GM18861 (cell line): ENCODE data around the gene GTF2F1.
"Not testable (repeated sequence)": the region's sequence is repeated elsewhere in the genome, so short reads cannot be mapped to it uniquely, and the experiment has no call there.

Source experiments
- ATAC-seq: cut with Tn5 transposase; IDR thresholded peaks from one replicate; pipeline ENCODE4 v1.9.1; 2021; ENCODE audit not compliant: unreplicated experiment

GTF2F1 gene

GRCh38 chr19:6359568-6360341, 33.2 kb downstream of the GTF2F1 start:
- no peak for ATAC-seq

GRCh38 chr19:6358003-6358402, 35.0 kb downstream of the GTF2F1 start:
- no peak for ATAC-seq

- no peak for ATAC-seq
Observed at GRCh38 chr19:6357174-6357573, 35.8 kb downstream of the GTF2F1 start.

- ATAC-seq, result not testable (repeated sequence)
Observed at GRCh38 chr19:6355321-6356040, 37.5 kb downstream of the GTF2F1 start.

- ATAC-seq, result no peak
Observed at GRCh38 chr19:6354098-6354674, 38.8 kb downstream of the GTF2F1 start.

DNA sequence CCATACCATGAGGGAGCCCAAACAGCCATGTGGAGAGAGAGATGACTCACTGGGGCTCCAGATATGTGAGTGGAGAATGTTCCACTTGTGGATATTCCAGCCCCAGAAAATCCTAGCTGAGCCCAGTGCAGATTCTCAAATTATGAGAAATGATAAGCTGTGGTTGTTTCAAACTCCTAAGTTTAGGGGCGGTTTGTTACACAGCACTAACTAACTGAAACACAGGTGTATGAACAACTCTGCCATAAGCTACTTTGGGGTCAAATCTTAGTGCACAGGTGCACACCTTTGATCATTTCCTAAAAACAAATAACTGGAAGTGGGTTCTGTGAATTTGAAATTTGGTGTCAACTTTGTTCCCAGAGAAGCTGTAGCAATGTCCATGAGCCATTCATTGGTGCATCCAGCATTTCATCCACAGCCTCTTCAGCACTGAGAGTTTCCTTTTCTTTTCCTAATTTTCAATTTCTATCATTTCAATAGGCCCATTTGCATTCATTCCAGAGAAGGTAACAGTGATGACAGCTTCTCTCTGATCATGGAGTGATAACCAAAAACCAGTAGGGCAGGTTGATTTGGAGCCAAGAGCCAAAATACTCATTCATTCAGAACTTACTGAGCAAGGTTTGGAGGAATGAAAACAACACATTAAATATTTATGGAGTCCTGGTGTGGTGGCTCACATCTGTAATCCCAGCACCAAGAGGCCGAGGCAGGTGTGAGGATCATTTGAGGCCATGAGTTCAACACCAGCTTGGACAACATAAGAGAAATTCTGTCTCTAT, 40.4 kb downstream of the GTF2F1 start:
- ATAC-seq, result no peak

GRCh38 chr19:6350688-6351087, 42.3 kb downstream of the GTF2F1 start:
- no peak for ATAC-seq

DNA sequence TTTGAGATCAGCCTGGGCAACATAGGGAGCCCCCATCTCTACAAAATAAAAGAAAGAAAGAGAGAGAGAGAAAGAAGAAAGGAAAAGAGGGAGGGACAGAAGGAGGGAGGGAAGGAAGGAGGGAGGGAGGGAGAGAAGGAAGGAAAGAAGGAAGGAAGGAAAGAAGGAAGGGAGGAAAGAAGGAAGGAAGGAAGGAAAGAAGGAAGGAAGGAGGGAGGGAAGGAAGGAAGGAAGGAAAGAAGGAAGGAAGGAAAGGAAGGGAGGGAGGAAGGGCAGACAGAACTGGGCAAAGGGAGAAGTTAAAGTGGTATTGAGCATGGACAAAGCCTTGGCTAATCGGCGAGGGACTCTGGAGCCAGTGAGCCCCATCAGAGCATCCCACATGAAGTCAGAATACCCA, 43.7 kb downstream of the GTF2F1 start:
- ATAC-seq, result not testable (repeated sequence)

DNA sequence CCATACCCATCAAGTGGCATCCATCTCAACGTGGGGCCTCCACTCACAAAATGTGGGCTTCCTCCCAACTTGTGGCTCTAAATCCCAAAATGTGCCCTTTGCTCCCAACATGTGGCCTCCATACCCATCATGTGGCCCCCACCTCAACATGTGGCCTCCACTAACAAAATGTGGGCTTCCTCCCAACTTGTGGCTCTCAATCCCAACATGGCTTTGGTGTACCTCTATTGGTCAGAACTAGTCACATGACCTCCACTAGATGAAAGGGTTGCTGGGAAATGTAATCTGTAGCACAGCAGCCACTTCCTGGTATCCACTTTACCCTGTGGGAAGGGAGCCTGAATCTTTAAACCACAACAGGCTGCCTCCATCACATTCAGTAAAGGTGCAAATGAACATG, 49.5 kb downstream of the GTF2F1 start:
- no peak for ATAC-seq

- no peak for ATAC-seq
Observed at GRCh38 chr19:6340493-6341201, 52.3 kb downstream of the GTF2F1 start.

- ATAC-seq, result no peak
Observed at GRCh38 chr19:6334490-6335285, 58.3 kb downstream of the GTF2F1 start.

GRCh38 chr19:6333439-6333838, 59.5 kb downstream of the GTF2F1 start, which contains the start of gene ACER1:
Gene ACER1 (minus strand): TSS chr19:6333612. CDS start chr19:6333551, 61 bp downstream.
- no peak for ATAC-seq
